ENCODE data around the gene NIPAL3. TPM values are rescaled to one million over a fixed set of nuclear protein-coding genes. Genes with fewer than 3 reads are reported as not detected.

Gene NIPAL3
- total and polyA plus RNA-seq, 2 donors (not counting 3 experiments of a cell fraction or from before 2014, with no cell fraction given) = 15.5 to 16.0 TPM

DNA sequence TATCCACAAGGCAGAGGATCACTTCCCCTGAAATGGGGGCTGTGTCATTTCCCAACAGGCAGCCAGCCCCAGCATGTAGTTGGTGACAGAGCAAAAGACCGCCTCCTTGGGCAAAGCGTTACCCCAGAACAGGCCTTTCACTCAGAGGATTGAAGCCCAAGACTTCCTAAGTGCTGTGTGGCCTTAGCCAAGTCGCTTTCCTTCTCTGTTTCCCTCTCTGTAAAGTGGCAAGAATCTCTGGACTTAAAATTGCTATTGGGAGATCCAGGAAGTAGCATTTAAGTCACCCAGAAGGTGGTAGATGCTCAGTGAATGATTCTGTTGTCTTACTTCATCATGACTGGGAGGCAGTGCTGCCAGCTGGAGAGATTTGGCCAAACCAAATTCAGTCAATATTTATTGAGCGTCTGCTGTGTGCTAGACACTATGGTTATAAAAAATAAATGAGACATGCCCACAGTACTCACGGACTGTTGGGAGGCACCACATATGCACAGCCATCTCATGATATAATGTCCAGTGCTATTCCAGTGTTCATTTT lies 35.3 kb downstream of the NIPAL3 start:
- no peak for FAIRE-seq
- no peaks in the 10 kb centered on the region for H3K9me1 ChIP-seq (replicated peaks; ENCODE audit: control insufficient read depth, extremely low read depth, insufficient read depth, low read length)
- dilution Hi-C loops (cut with MboI; ENCODE audit: extremely low pct_ligation_motif_present, low sequenced_read_pairs) = no loop called here
- H3K27ac ChIP-seq (ENCODE audit: insufficient read depth, low read depth, low read length) = no peak overlapping the region
- no peak overlapping the region for H3K4me3 ChIP-seq (replicated peaks in 1 of 3; ENCODE audit: insufficient read depth in 1 of 3, low read depth in 1 of 3, low read length in 3 of 3)
- TF ChIP-seq, protein P1, sequence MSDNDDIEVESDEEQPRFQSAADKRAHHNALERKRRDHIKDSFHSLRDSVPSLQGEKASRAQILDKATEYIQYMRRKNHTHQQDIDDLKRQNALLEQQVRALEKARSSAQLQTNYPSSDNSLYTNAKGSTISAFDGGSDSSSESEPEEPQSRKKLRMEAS (IDR thresholded peaks at IDR 0.05; ENCODE audit: insufficient read depth, insufficient read length) = no peak
- TF ChIP-seq MYC (IDR thresholded peaks at IDR 0.05; ENCODE audit: low read depth, low read length) (no peak), POLR2AphosphoS5 (IDR thresholded peaks at IDR 0.05; ENCODE audit: insufficient read depth, low read depth, low read length) (no peak), POLR2A (IDR thresholded peaks at IDR 0.05; ENCODE audit: low read depth, low read length) (no peak), GATA2 (IDR thresholded peaks at IDR 0.05; ENCODE audit: insufficient read depth, insufficient read length, low read depth, low read length) (no peak), JUN (IDR thresholded peaks at IDR 0.05; ENCODE audit: borderline replicate concordance, insufficient read depth, insufficient read length, low read depth) (no peak), FOS (IDR thresholded peaks at IDR 0.05; ENCODE audit: borderline replicate concordance, insufficient read depth, low read length) (no peak), EZH2 (IDR thresholded peaks at IDR 0.05; ENCODE audit: borderline replicate concordance, low read depth, low read length, severe bottlenecking) (no peak)
- TF ChIP-seq, protein P2, sequence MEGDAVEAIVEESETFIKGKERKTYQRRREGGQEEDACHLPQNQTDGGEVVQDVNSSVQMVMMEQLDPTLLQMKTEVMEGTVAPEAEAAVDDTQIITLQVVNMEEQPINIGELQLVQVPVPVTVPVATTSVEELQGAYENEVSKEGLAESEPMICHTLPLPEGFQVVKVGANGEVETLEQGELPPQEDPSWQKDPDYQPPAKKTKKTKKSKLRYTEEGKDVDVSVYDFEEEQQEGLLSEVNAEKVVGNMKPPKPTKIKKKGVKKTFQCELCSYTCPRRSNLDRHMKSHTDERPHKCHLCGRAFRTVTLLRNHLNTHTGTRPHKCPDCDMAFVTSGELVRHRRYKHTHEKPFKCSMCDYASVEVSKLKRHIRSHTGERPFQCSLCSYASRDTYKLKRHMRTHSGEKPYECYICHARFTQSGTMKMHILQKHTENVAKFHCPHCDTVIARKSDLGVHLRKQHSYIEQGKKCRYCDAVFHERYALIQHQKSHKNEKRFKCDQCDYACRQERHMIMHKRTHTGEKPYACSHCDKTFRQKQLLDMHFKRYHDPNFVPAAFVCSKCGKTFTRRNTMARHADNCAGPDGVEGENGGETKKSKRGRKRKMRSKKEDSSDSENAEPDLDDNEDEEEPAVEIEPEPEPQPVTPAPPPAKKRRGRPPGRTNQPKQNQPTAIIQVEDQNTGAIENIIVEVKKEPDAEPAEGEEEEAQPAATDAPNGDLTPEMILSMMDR (IDR thresholded peaks at IDR 0.05; ENCODE audit: extremely low read depth in 1 of 2, insufficient read depth in 1 of 2, low read depth in 1 of 2, low read length in 2 of 2) = no peak
- no peaks in the 10 kb centered on the region for H4K20me1 ChIP-seq (replicated peaks; ENCODE audit: control insufficient read depth, extremely low read depth, insufficient read depth, low read length)
- no peak overlapping the region for H3K9ac ChIP-seq (replicated peaks; ENCODE audit: extremely low read depth, insufficient read depth, low read length)
- no peak overlapping the region for H3K4me2 ChIP-seq (ENCODE audit: insufficient read depth, low read length)
- BruUV-seq (replicated peaks) = no TSS peak
- CTCF ChIA-PET = no interaction called here
- no peaks in the 10 kb centered on the region for H3K9me3 ChIP-seq (replicated peaks; ENCODE audit: control insufficient read depth, insufficient read depth, low read length)
- DNase-seq (ENCODE audit: low read depth, low spot score) = no peak
- peaks cover 0 to 5% of the 10 kb centered on the region in 2 experiments for H3K36me3 ChIP-seq (ENCODE audit: control insufficient read depth in 2 of 2, extremely low read depth in 1 of 2, insufficient read depth in 2 of 2, low read length in 2 of 2)
- intact Hi-C loops (cut with micrococcal nuclease) = no loop called here
- H3K79me2 ChIP-seq (ENCODE audit: control insufficient read depth, insufficient read depth, low read length) = no peaks in the 10 kb centered on the region
- no peak overlapping the region for H2AFZ ChIP-seq (ENCODE audit: low read depth, low read length)
- H3K27me3 ChIP-seq (ENCODE audit: control insufficient read depth in 2 of 2, insufficient read depth in 2 of 2, low read length in 2 of 2) = no peaks in the 10 kb centered on the region
- H3K4me1 ChIP-seq (ENCODE audit: control insufficient read depth, extremely low read depth, insufficient read depth, low read length) = no peaks in the 10 kb centered on the region
- POLR2A ChIA-PET = no interaction called here
